Peyer's patch (tissue), 4 donors: Measurements from ENCODE around the gene TSPEAR. TPM values are rescaled to one million over a fixed set of nuclear protein-coding genes. Genes with fewer than 3 reads are reported as not detected.

ENCODE experiments used
- DNase-seq, 3 donors: peaks; one replicate each; pipeline ENCODE4 v3.0.0-alpha.2; 2017 to 2019
- H3K27ac ChIP-seq, 4 donors: fragments of 200-600 bp; sonication (generic); one replicate each; pipeline ENCODE4 v1.5.1; 2016 to 2019
- H3K27me3 ChIP-seq, 2 donors: fragments of 200-600 bp; sonication (generic); one replicate each; pipeline ENCODE4 v1.5.1; 2019
- H3K36me3 ChIP-seq, 3 donors: fragments of 200-600 bp; sonication (generic); one replicate each; pipeline ENCODE4 v1.5.1; 2016 to 2019
- H3K4me1 ChIP-seq, 4 donors: fragments of 200-600 bp; sonication (generic); one replicate each; pipeline ENCODE4 v1.5.1; 2016 to 2019
- H3K4me3 ChIP-seq, 4 donors: fragments of 200-600 bp; sonication (generic); 1 replicate in 3 of 4; 2 replicates in 1 of 4; pipeline ENCODE4 v1.5.1; 2016 to 2019; ENCODE audit warnings: mild to moderate bottlenecking in 1 of 4
- H3K9me3 ChIP-seq, 4 donors: fragments of 200-600 bp; sonication (generic); one replicate each; pipeline ENCODE4 v1.5.1; 2016 to 2019; ENCODE audit warnings: mild to moderate bottlenecking in 1 of 4
- CTCF ChIP-seq, 6 experiments: fragments of 450-650 bp in 4 of 6; fragments of 200-600 bp in 2 of 6; sonication (generic) in 1 of 6; IDR thresholded peaks; one replicate each; pipeline ENCODE4 v1.5.1; 2017 to 2019; ENCODE audit warnings: antibody characterized with exemption in 6 of 6, mild to moderate bottlenecking in 3 of 6, moderate library complexity in 1 of 6
- POLR2A ChIP-seq, 2 donors: fragments of 450-650 bp; IDR thresholded peaks; one replicate each; pipeline ENCODE4 v1.5.1; 2017; ENCODE audit warnings: antibody characterized with exemption in 2 of 2, mild to moderate bottlenecking in 2 of 2, moderate library complexity in 2 of 2
- small RNA-seq, 2 donors: library from RNA; depleted of rRNA; stranded (forward); fragments of <200 nt; gene quantifications; one replicate each; pipeline ENCODE3, GENCODE V24; 2016
- total RNA-seq, 4 donors: library from RNA; depleted of rRNA; stranded (reverse); fragments of >200 nt; gene quantifications; one replicate each; pipeline ENCODE4 v1.1.0, GENCODE V29; 2016

Gene TSPEAR
- total RNA-seq, 4 donors from 2014 or later, result 0.47 TPM; not detected in 3

GRCh38 chr21:44450402-44450801 is 261.0 kb downstream of the TSPEAR start:
- Histone ChIP-seq H3K9me3 (no peaks in the 10 kb centered on the region), H3K27me3 (no peaks in the 10 kb centered on the region), H3K4me3 (no peak overlapping the region), H3K27ac (no peak overlapping the region), H3K4me1 (peaks cover 0 to 4% (median 2%) of the 10 kb centered on the region in 4 donors), H3K36me3 (no peaks in the 10 kb centered on the region)
- no peak for DNase-seq
- TF ChIP-seq POLR2A (IDR thresholded peaks at IDR 0.05) (no peak), CTCF (IDR thresholded peaks at IDR 0.05) (no peak)

- DNase-seq, result no peak
- Histone ChIP-seq H3K36me3 (no peaks in the 10 kb centered on the region), H3K27me3 (no peaks in the 10 kb centered on the region), H3K4me1 (no peaks in the 10 kb centered on the region), H3K4me3 (no peak overlapping the region), H3K9me3 (no peaks in the 10 kb centered on the region), H3K27ac (no peak overlapping the region)
- TF ChIP-seq POLR2A (IDR thresholded peaks at IDR 0.05) (no peak), CTCF (IDR thresholded peaks at IDR 0.05) (no peak)
Observed at GRCh38 chr21:44449473-44450363, 261.7 kb downstream of the TSPEAR start.

- H3K36me3 ChIP-seq, result no peaks in the 10 kb centered on the region
Observed at GRCh38 chr21:44448651-44449131, 262.7 kb downstream of the TSPEAR start.

More at GRCh38 chr21:44448651-44449131, 262.7 kb downstream of the TSPEAR start:
- H3K4me3 ChIP-seq, result no peak overlapping the region
- H3K9me3 ChIP-seq, result no peaks in the 10 kb centered on the region
- no peak overlapping the region for H3K27ac ChIP-seq
- TF ChIP-seq POLR2A (IDR thresholded peaks at IDR 0.05) (no peak), CTCF (IDR thresholded peaks at IDR 0.05) (no peak)
- DNase-seq, result peak in 1 of 3 donors; percentile 24
- no peaks in the 10 kb centered on the region for H3K27me3 ChIP-seq
- H3K4me1 ChIP-seq, result no peaks in the 10 kb centered on the region

Small RNAs within 50 kb of the gene (small RNA-seq; reads per million reads assigned to genes)
- 0 reads per million in 2 donors for gene KRTAP12-6P

Other genes starting within 250 kb of the TSPEAR start
- gene KRTAP10-1, start 171.4 kb downstream of the TSPEAR start, total RNA-seq, result not detected
- gene KRTAP10-2, start 160.1 kb downstream of the TSPEAR start, total RNA-seq, result not detected
- gene KRTAP10-3, start 152.8 kb downstream of the TSPEAR start, total RNA-seq, result not detected
- not detected for gene KRTAP10-4, start 137.8 kb downstream of the TSPEAR start, total RNA-seq
- gene KRTAP10-5, start 131.0 kb downstream of the TSPEAR start, total RNA-seq, result not detected
- not detected for gene KRTAP10-6, start 119.1 kb downstream of the TSPEAR start, total RNA-seq
- gene KRTAP10-7, start 111.0 kb downstream of the TSPEAR start, total RNA-seq, result not detected
- gene KRTAP10-8, start 99.5 kb downstream of the TSPEAR start, total RNA-seq, result not detected
- not detected for gene KRTAP10-9, start 84.5 kb downstream of the TSPEAR start, total RNA-seq
- gene KRTAP10-10, start 74.2 kb downstream of the TSPEAR start, total RNA-seq, result not detected
- gene KRTAP10-11, start 65.2 kb downstream of the TSPEAR start, total RNA-seq, result not detected
- not detected for gene KRTAP12-4, start 56.9 kb downstream of the TSPEAR start, total RNA-seq
- gene KRTAP12-3, start 53.6 kb downstream of the TSPEAR start, total RNA-seq, result not detected
- not detected for gene KRTAP12-2, start 44.6 kb downstream of the TSPEAR start, total RNA-seq
- gene KRTAP12-1, start 29.4 kb downstream of the TSPEAR start, total RNA-seq, result not detected
- not detected for gene KRTAP10-12, start 14.4 kb downstream of the TSPEAR start, total RNA-seq
- 100 to 1,000 TPM in 2 of 4 donors, 10 to 100 TPM in 2; 68.8 to 116 (median 95.1) TPM for gene UBE2G2, start 90.2 kb upstream of the TSPEAR start, total RNA-seq
- 10 to 100 TPM; 42.6 to 57.6 (median 49.8) TPM for gene SUMO3, start 106.5 kb upstream of the TSPEAR start, total RNA-seq
- 100 to 1,000 TPM in 3 of 4 donors, 10 to 100 TPM in 1; 69.3 to 495 (median 390) TPM for gene PTTG1IP, start 162.1 kb upstream of the TSPEAR start, total RNA-seq
- 10 to 100 TPM in 3 of 4 donors, 1 to 10 TPM in 1; 9.3 to 58.6 (median 16.4) TPM for gene ITGB2, start 209.3 kb upstream of the TSPEAR start, total RNA-seq
- 10 to 100 TPM in 1 of 4 donors, 1 to 10 TPM in 2, not detected in 1; 7.8 to 10.5 (median 10.0) TPM for gene SLX9, start 228.5 kb upstream of the TSPEAR start, total RNA-seq